Activated T-cell treated with anti-CD3 and anti-CD28 coated beads for 1 hour (primary cell): ENCODE measurements around the gene CD99.
"Not testable (repeated sequence)": the region's sequence is repeated elsewhere in the genome, so short reads cannot be mapped to it uniquely, and the experiment has no call there.

Experiments used
- DNase-seq: peaks from one replicate; pipeline ENCODE4 v3.0.0-alpha.2; 2020; ENCODE audit warnings: low read depth

The CD99 gene

DNA sequence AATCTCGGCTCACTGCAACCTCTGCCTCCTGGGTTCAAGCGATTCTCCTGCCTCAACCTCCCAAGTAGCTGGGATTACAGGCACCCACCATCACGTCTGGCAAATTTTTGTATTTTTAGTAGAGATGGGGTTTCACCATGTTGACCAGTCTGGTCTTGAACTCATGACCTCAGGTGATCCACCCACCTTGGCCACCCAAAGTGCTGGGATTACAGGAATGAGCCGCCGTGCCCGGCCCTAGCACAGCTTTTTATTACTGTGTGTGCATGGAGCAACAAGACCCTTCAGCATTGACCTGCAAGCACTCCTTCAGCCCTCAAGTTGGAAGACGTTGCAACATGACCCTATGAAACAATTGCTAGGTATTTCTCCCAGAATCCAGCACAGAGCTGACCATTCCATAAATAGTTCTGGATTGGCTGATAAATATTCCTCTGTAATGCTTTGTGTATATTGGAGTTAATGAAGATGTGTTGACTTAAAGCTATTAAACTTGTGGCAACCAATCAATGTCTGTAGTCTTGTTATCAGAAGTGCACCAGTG lies 15.4 kb upstream of the CD99 start:
- not testable (repeated sequence) for DNase-seq

DNA sequence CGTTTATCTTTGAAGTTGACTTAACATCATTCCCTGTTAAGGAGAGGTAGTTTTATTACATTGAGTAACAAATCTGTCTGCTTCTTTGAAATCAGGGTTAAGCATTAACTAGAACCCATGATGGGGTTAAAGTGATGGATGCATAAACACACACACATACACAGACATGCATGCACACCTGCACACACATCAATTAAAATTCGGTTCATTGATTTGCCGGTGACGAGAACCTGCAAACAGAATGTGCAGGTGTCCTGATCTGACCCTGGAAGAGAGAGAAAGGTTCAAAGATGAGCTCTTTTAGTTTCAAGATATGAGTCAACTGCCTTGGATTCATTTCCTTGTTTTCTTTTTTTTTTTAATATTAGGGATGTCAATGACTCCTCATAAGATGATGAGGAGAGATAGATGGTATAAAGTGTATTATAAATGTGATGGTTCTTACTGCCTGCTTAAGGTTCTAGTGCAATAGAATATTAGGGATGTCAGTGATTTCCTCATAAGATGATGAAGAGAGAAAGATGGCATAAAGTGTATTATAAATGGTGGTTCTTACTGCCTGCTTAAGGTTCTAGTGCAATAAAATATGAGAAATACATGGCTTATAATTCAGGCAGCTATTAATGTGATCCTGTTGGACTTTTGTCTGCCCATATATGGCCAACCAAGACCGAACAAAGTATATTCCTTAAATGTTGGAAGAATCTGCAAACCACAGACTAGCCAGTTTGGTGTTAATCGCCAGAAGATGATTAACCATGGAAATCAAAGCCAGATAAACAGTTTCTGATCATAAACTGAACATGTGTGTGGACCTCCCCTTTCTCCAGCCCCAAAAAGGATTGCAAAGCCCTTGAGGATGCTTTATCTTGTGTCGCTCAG lies 14.1 kb upstream of the CD99 start:
- no peak for DNase-seq

DNA sequence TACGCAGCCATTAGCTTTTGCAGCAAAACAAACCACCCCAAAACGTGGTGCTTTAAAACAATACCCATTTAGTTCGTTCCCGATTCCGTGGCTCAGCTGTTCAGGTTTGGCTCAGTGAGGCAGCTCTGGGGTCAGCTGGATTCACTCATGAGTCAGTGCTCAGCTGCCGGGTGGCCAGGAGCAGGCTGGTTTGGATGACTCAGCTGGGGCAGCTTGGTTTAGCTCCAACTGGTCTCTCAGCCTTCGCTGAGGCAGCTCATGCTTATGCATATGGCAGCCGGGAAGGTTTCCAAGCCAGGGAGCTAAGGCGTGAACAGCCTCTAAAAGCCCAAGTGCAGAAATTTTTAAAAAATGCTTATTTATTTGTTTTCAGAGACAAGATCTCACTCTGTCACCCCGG lies 13.3 kb upstream of the CD99 start:
- DNase-seq, result no peak

DNA sequence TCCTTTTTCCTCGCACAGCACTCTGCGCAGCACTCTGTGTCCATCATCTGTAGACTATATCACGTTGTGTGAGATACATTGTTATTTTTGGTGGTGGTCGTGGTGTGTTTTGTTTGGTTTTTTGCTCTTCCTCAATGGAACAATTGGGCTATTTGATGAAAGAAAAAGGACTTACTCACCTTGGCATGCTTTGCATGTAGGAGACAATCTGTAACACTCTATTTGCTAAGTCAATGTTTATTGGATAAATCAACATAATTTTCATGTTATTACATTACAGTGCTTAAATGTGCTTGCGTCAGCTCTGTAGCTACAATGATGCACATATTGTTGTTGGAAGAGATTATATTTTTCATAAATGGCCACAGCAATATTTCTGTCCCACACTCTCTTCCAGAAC lies 12.5 kb upstream of the CD99 start:
- DNase-seq, result no peak

DNA sequence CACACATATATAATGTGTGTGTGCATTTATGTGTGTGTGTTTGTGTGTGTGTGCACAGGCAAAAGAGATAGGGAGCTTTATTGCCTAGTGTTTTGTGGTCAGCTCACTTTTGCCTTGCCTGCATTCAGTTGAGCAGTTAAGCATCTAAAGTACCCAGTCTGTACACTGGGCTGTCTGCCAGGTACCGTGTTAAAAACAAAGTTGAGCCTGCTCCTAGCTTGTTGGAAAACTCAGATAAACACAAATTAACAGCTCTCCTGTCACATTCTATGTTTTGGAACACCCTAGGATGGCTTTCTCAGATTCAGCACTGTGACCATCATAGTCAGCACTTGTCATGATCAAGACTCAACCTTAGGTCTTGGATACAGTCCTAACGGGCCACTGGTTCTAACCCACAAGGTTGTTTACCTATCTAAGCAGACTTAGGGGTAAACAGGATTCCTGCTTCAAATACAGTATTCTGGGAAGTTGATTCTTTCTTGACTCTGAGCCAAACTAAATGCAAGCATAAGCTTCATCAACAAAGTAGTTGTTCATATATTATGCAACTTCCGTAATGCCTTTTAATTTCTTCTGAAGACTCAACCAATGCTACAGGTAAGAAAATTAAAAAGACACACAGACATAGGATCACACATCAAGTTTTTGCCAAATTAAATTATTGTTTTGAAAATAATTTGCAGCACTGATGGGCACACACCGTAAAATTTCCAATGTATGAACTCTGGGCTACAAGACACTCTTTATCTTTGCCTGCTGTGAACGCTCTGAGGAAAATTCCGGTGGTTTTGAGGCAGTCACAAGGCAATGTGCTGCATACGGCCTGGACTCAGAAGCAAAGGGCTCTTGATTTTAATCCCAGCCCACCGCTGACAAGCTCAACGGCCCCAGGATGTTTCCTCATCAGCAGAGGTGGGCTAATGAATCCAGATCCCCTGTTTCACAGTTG lies 11.3 kb upstream of the CD99 start:
- DNase-seq, result no peak

DNA sequence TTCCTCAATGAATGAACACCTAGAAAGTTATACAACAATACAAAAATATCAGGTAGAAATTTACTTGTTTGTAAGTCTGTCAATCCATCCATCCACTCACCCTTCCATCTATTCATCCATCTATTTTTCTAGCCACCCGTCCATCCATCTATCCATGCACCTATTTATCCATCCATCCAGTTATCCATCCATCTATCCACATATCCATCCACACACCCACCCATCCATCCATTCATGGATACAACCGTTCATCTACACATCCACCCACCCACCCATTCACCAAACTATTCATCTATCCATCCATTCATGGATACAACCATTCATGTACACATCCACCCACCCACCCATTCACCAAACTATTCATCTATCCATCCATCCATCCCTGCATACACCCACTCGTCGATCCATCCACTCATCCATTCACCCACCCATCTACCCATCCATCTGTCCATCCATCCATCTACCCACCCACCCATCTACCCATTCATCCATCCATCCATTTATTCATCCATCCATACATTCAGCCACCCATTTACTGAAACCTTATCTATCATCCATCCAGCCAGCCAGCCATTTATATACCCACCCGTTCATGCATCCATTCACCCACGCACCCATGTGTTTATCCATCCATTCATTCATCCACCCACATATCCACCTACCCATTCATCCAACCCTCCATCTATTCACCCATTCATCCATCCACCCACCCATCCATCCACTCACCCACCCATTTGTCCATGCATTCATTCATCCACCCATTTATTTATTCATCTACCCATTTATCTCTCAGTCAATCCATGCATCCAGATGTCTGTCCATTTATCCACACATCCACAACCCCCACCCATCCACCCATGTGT lies 10.4 kb upstream of the CD99 start:
- DNase-seq, result no peak

DNA sequence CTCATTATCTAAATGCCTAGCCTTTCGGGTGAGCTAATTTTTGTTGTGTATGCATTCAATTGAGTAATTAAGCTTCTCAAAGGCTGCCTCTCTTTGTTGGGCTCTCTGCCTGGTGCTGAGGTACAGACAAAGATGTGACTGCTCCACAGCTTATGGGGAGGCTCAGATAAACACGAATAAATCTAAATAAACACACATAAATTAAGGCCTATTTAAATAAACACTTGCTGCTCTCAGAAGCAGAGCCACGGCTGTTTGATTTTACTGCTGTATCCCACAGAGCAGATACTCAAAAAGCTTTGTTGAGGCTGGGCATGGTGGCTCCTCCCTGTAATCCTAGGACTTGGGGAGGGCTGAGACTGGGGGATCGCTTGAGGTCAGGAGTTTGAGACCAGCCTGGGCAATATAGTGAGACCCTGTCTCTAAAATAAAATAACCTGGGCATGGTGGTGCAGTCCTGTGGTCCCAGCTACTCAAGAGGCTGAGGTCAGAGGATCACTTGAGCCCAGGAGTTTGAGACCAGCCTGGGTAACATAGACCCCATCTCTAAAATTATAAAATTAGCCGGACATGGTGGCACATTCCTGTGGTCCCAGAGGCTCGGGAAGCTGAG lies 8.4 kb upstream of the CD99 start:
- DNase-seq, result no peak

DNA sequence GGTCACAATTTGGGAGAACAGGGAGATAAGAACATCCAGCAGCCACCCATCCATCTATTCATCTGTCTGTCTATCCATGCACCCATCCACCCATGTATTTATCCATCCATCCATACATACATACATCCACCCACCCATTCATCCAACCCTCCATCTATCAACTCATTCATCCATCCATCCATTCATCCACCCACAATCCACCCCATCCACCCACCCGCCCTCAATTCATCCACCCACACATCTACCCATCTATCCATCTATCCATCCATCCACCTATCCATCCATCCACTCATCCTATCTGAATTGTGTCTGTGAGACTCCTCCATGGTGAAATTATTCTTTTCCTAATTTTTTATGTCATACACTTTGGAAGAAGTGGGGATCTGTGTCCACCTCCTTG lies 6.8 kb upstream of the CD99 start:
- no peak for DNase-seq

DNA sequence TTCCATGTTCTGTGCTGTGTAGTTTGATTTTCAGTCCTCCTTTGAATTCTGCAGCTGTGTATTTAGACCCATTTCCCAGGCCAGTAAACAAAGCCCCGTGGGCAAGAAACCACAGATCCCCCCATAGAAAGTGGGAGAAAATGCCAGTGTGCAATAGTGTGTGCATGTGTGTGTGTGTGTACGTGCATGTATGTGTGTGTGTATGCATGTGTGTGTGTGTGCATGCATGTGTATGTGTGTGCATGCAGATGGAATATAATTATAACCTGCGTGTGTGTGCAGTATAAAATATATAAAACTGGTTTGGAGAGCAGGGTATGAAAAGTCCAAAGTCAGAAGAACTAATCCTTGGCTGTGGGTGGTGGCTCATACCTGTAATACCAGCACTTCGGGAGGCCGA lies 5.2 kb upstream of the CD99 start:
- DNase-seq, result no peak

DNA sequence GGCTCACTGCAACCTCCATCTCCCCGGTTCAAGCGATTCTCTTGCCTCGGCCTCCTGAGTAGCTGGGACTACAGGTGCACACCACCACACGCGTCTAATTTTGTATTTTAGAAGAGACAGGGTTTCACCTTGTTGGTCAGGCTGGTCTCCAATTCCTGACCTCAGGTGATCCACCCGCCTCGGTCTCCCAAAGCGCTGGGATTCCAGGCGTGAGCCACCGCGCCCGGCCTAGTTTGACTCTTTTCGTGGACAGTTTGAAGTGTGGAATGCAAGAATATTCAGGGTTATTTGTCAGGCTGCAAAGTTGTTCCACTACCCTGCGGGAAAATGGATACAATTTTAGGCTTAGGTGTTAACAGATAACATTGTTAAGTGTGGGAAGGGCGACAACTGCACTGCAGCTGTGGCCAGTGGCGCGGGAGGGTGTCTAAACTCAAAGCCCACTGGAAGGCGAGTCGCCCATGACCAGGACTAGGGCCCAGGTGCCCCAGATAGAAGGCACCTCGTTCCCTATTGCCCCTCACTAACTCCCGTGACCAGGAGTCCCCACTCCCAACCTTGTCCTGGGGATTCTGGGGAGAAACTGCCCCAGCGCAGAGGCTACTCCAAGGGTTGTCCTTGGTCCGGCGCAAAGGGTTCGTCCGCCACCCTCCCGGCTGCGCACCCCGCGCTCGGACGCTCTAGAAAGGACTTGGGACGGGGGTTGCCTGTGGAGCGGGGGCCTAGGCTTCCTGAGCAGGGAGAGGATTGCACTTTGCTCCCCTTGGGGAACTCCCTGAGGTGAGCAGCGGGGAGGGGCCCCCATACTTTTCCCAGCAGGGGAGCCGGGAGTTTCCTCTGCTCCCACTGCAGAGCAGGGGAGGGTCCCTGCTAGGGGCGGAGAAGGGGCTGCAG lies 1.1 kb upstream of the CD99 start:
- no peak for DNase-seq

DNA sequence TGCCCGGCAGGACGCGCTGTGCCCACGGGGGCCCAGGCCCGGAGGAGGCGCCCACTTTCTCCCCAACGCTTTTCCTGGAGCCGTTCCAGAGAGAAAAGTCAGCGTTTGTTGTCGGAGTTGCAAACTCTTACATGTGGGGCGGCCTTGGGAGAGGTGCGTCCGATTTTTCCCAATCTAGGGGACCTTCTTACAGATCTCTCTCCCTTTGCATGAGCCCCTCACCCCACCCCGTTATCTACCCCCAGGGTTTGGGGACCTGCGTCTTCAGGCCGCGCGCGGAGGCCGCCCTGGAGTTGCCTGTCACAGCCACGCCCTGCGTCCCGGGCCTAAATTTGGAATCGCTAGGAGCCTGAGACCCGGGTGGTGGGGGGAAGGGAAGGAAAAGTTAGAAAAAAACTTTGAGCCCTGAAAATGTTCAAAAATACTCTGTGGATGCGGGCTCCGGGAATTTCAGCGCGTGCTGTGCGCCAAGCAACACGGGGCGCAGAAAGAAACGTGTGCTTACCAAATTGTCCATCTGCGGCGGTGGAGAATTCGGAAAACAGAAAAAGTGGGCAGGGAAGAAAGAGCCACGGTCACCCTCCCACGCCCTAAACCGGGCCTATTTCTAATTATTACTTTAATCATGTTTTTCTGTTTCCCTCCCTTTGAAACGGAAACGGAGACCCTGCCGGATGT lies 587 bp downstream of the CD99 start:
- no peak for DNase-seq

DNA sequence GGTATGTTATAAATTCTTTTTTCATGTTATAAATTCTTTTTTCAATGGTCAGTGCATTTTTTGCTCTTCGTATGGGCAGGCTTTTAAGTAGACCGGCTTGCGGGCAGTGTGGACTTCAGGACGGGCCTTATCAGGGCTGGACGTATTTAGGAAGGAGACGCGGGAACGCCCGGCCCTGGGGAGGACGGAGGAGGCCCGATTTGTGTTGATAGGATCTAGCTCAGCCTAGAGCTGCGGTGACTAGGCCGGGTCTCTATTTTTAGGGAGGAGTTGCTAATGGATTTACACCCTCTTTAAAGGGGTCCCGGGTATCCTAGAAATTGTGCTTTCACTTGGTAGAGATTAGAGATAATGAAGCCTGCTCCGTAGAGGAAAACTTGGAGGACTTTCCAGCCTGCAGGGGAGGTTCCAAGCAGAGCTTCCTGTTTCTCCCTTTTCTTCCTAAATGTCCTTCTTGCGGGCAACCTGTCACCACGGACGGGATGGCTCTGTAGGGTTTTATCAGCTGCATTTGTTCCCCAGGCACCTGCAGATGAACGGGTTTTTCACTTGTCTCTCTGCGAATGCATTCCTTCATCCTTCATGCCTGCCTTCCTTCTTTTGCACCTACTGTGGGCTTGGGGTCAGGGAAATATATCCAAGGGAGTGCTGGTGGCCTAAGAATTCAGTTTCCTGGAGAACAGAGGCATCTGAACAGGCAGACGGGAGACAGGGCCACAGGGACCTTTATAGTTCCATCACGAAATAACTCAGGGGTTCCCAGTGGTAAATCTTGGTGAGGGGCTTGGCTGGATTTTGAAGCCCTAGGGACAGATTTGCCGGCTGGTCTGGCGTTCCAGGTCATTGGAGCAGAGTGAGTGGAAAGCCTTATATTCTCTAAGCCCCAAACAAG lies 1.4 kb downstream of the CD99 start:
- no peak for DNase-seq

DNA sequence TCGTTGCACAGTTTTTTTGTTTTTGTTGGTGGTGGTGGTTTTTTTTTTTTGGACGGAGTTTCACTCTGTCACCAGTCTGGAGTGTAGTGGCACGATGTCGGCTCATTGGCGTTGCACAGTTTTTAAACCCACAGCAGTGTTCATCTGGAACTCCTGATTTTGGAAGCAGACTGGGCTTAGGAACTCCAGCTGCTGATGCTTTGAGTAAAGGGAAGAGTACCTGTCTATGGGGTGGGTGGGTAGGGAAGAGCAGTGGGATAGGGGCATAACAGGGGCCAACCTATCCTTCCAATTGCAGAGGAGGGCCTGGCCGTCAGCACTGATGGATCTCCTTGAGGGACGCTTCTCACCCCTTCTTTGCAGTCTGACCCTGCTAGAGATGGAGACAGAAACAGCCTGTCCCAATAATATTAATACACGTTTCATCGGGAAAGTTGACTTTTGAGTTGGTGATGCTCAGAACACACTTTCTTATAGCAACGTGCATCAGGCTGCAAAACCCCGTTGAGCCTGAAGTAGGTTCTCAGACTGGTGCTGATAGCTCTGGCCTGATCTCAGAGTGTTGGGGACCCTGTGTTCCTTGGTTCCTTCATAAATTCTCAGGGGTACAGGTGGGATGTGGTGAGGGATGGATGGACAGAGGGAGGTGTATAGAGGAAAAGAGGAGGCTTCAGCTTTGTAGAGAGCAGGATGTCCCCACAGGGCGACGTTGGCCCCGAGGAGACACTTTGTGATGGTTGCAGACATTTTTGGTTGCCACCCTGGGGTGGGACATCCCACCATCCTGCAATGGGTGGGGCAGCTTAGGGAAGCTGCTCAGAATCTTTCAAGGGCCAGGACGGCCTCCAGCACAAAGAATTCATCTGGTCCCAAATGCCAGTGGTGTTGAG lies 2.3 kb downstream of the CD99 start:
- no peak for DNase-seq

DNA sequence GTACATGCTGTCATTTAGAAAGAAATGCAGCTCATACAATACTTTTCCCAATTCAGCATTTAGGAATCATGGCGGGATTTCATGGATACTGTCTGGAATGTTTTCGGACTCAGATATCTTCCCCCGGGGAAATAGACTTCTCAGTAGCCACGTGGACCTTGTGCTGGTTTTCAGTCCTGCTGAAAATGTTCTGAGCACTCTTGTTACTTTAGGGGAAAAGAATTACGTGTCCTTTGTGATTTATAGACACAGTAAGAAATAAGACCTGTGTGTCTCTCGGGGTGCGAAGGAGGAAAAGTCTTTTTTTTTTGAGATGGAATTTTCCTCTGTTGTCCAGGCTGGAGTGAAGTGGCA lies 3.8 kb downstream of the CD99 start:
- no peak for DNase-seq

DNA sequence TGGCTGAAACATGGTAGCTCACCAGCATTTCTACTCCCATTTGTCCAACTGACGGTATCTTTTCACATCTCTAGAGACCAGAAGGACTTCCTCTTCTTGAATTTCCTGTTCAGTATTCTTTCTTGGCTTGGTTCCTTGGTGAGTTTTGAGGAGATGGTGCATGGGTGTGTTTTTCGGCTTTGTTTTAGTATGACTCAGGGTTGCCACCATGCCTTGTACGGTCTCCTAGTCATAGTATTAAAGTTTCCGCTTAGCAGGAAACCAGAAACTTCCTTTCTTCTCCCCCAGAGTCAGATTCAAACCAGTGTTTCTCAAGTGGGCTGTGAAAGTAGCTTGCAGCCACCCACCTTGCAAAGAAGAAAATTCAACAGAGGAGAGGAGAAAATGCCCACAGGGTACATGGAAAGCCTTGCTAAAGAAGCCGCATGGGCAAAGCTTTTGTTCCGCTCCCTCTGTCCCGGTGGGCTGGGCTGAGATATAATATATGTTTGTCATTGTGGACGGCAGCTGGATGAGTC lies 5.7 kb downstream of the CD99 start:
- DNase-seq, result peak; percentile 24

DNA sequence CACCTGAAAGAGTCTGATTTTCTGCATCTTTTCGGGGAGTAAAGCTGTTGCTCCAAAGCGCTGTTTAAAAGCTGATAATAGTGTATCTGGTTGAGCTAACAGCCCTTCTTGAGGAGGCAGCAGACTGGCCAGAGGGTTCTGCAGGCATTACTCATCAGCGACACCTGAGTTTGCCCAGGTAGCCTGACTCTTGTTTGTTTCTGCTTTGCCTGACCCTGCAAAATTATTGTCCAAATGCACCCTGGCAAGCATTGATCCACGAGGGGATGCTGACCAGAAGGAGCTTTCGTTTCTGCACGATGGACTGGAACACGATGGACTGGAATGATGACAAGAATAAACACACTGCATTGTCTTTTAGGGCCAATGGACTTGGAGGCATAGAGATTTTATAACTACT lies 6.2 kb downstream of the CD99 start:
- DNase-seq, result no peak

DNA sequence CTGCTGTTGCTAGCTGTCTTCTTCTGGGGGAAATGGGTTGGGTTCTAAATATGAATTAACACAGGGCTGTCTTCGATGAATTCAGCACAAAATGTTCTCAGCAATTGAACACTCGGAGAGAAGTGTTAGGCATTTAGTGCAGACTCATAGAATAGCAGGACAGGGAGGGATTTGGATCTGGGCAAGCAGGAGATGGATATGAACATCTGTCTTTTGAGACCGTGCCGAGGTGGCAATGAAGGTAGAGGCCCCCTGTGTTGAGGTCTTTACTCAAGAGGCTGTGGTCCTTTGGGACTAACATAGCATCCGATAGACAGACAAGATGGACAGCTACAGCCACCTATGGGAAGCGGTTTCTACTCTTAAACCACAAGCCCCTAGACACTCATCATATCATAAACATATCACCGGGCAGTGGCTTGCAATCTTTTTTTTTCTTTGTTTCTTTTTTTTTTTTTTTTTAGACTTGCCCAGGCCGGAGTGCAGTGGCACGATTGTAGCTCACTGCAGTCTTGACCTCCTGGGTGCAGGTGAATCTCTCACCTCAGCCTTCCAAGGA lies 6.7 kb downstream of the CD99 start:
- no peak for DNase-seq
